Effector memory CD8-positive, alpha-beta T cell (primary cell): ENCODE results near the gene ADARB1.

Source experiments
- ATAC-seq: fragments of 150-1000 bp; cut with Tn5 transposase; replicated peaks from 2 replicates; pipeline ENCODE4 v1.10.0; 2021; ENCODE audit warnings: mild to moderate bottlenecking, moderate library complexity
- DNase-seq, 3 experiments: peaks; one replicate each; pipeline ENCODE4 v3.0.0; 2021
- H3K27ac Mint-ChIP-seq, 2 donors: one replicate each; pipeline ENCODE4 v1.8.0; 2022; ENCODE audit warnings: mild to moderate bottlenecking in 2 of 2, mixed read lengths in 2 of 2, moderate library complexity in 2 of 2
- H3K27me3 Mint-ChIP-seq, 2 donors: one replicate each; pipeline ENCODE4 v1.8.0; 2022; ENCODE audit warnings: mixed read lengths in 2 of 2
- H3K36me3 Mint-ChIP-seq: one replicate; pipeline ENCODE4 v1.8.0; 2022; ENCODE audit warnings: mild to moderate bottlenecking, moderate library complexity, mixed read lengths; ENCODE audit not compliant: insufficient read depth
- H3K4me1 Mint-ChIP-seq, 2 donors: one replicate each; pipeline ENCODE4 v1.8.0; 2022; ENCODE audit warnings: low read depth in 2 of 2, mixed read lengths in 2 of 2
- H3K4me3 Mint-ChIP-seq, 2 donors: one replicate each; pipeline ENCODE4 v1.8.0; 2022; ENCODE audit warnings: mild to moderate bottlenecking in 2 of 2, mixed read lengths in 2 of 2, moderate library complexity in 2 of 2
- H3K9me3 Mint-ChIP-seq, 2 donors: one replicate each; pipeline ENCODE4 v1.8.0; 2022; ENCODE audit warnings: mixed read lengths in 2 of 2

Gene ADARB1

GRCh38 chr21:45043541-45044020 lies 30.8 kb upstream of the ADARB1 start:
- H3K4me1 Mint-ChIP-seq, result no peaks in the 10 kb centered on the region
- H3K4me3 Mint-ChIP-seq, result no peak overlapping the region
- ATAC-seq (no peak), DNase-seq (no peak)
- peaks cover 0 to 4% of the 10 kb centered on the region in 2 donors for H3K9me3 Mint-ChIP-seq
- H3K27me3 Mint-ChIP-seq, result peaks cover 33 to 43% of the 10 kb centered on the region in 2 donors
- H3K27ac Mint-ChIP-seq, result no peak overlapping the region
- no peaks in the 10 kb centered on the region for H3K36me3 Mint-ChIP-seq

GRCh38 chr21:45045481-45045880 lies 28.9 kb upstream of the ADARB1 start:
- Mint-ChIP-seq H3K27me3 (peaks cover 42 to 55% of the 10 kb centered on the region in 2 donors), H3K4me3 (no peak overlapping the region), H3K9me3 (peaks cover 0 to 4% of the 10 kb centered on the region in 2 donors), H3K36me3 (no peaks in the 10 kb centered on the region), H3K4me1 (no peaks in the 10 kb centered on the region), H3K27ac (no peak overlapping the region)
- no peak for DNase-seq
- ATAC-seq, result no peak

- Mint-ChIP-seq H3K9me3 (peaks cover 0 to 4% of the 10 kb centered on the region in 2 donors), H3K4me1 (no peaks in the 10 kb centered on the region), H3K36me3 (no peaks in the 10 kb centered on the region), H3K27me3 (peaks cover 49 to 70% of the 10 kb centered on the region in 2 donors), H3K4me3 (no peak overlapping the region), H3K27ac (no peak overlapping the region)
- ATAC-seq (no peak), DNase-seq (no peak)
Measured at GRCh38 chr21:45047257-45047656, 27.1 kb upstream of the ADARB1 start.

GRCh38 chr21:45048026-45048698 lies 26.2 kb upstream of the ADARB1 start:
- Mint-ChIP-seq H3K4me1 (no peaks in the 10 kb centered on the region), H3K27ac (no peak overlapping the region), H3K4me3 (no peak overlapping the region), H3K9me3 (peaks cover 0 to 4% of the 10 kb centered on the region in 2 donors), H3K27me3 (peaks cover 53 to 74% of the 10 kb centered on the region in 2 donors), H3K36me3 (no peaks in the 10 kb centered on the region)
- DNase-seq (no peak), ATAC-seq (no peak)

GRCh38 chr21:45048968-45049367 lies 25.4 kb upstream of the ADARB1 start:
- Mint-ChIP-seq H3K27ac (no peak overlapping the region), H3K4me3 (no peak overlapping the region), H3K27me3 (peaks cover 61 to 81% of the 10 kb centered on the region in 2 donors), H3K9me3 (peaks cover 0 to 4% of the 10 kb centered on the region in 2 donors), H3K4me1 (no peaks in the 10 kb centered on the region), H3K36me3 (no peaks in the 10 kb centered on the region)
- no peak for ATAC-seq
- no peak for DNase-seq

- peaks cover 70 to 81% of the 10 kb centered on the region in 2 donors for H3K27me3 Mint-ChIP-seq
- ATAC-seq (no peak), DNase-seq (no peak)
- no peak overlapping the region for H3K4me3 Mint-ChIP-seq
- H3K9me3 Mint-ChIP-seq, result peaks cover 0 to 4% of the 10 kb centered on the region in 2 donors
- peaks cover 0 to 4% of the 10 kb centered on the region in 2 donors for H3K4me1 Mint-ChIP-seq
- no peaks in the 10 kb centered on the region for H3K36me3 Mint-ChIP-seq
- no peak overlapping the region for H3K27ac Mint-ChIP-seq
Measured at GRCh38 chr21:45049714-45050344, 24.6 kb upstream of the ADARB1 start.

- H3K4me1 Mint-ChIP-seq, result peaks cover 0 to 4% of the 10 kb centered on the region in 2 donors
- H3K4me3 Mint-ChIP-seq, result no peak overlapping the region
- ATAC-seq (no peak), DNase-seq (no peak)
- peaks cover 71 to 81% of the 10 kb centered on the region in 2 donors for H3K27me3 Mint-ChIP-seq
- H3K9me3 Mint-ChIP-seq, result peaks cover 0 to 4% of the 10 kb centered on the region in 2 donors
- no peaks in the 10 kb centered on the region for H3K36me3 Mint-ChIP-seq
- no peak overlapping the region for H3K27ac Mint-ChIP-seq
Measured at GRCh38 chr21:45050345-45050796, 24.0 kb upstream of the ADARB1 start.

GRCh38 chr21:45050797-45051489 lies 23.4 kb upstream of the ADARB1 start:
- DNase-seq (no peak), ATAC-seq (no peak)
- peaks cover 71 to 83% of the 10 kb centered on the region in 2 donors for H3K27me3 Mint-ChIP-seq
- peaks cover 0 to 4% of the 10 kb centered on the region in 2 donors for H3K9me3 Mint-ChIP-seq
- no peak overlapping the region for H3K27ac Mint-ChIP-seq
- H3K36me3 Mint-ChIP-seq, result no peaks in the 10 kb centered on the region
- peaks cover 0 to 4% of the 10 kb centered on the region in 2 donors for H3K4me1 Mint-ChIP-seq
- no peak overlapping the region for H3K4me3 Mint-ChIP-seq

GRCh38 chr21:45051580-45052434 lies 22.6 kb upstream of the ADARB1 start:
- Mint-ChIP-seq H3K27me3 (peaks cover 74 to 89% of the 10 kb centered on the region in 2 donors), H3K4me3 (no peak overlapping the region), H3K9me3 (peaks cover 0 to 4% of the 10 kb centered on the region in 2 donors), H3K27ac (no peak overlapping the region), H3K4me1 (peaks cover 0 to 4% of the 10 kb centered on the region in 2 donors), H3K36me3 (no peaks in the 10 kb centered on the region)
- no peak for ATAC-seq
- no peak for DNase-seq

- Mint-ChIP-seq H3K36me3 (no peaks in the 10 kb centered on the region), H3K4me3 (no peak overlapping the region), H3K27ac (peak overlapping the region in 1 of 2 donors; percentile 27), H3K4me1 (peaks cover 0 to 4% of the 10 kb centered on the region in 2 donors), H3K9me3 (no peaks in the 10 kb centered on the region), H3K27me3 (peaks cover 69 to 89% of the 10 kb centered on the region in 2 donors)
- no peak for ATAC-seq
- no peak for DNase-seq
Measured at GRCh38 chr21:45052960-45053359, 21.4 kb upstream of the ADARB1 start.

GRCh38 chr21:45053561-45054226 lies 20.7 kb upstream of the ADARB1 start:
- DNase-seq (no peak), ATAC-seq (no peak)
- Mint-ChIP-seq H3K36me3 (no peaks in the 10 kb centered on the region), H3K27me3 (peaks cover 66 to 92% of the 10 kb centered on the region in 2 donors), H3K4me3 (no peak overlapping the region), H3K27ac (no peak overlapping the region), H3K4me1 (peaks cover 0 to 4% of the 10 kb centered on the region in 2 donors), H3K9me3 (no peaks in the 10 kb centered on the region)

GRCh38 chr21:45054227-45054926 lies 20.0 kb upstream of the ADARB1 start:
- Mint-ChIP-seq H3K4me1 (peaks cover 0 to 4% of the 10 kb centered on the region in 2 donors), H3K4me3 (no peak overlapping the region), H3K9me3 (no peaks in the 10 kb centered on the region), H3K27me3 (peaks cover 66 to 94% of the 10 kb centered on the region in 2 donors), H3K36me3 (no peaks in the 10 kb centered on the region), H3K27ac (no peak overlapping the region)
- ATAC-seq (no peak), DNase-seq (no peak)
